Activated CD4-positive, alpha-beta T cell treated with anti-CD3 and anti-CD28 coated beads for 48 hours (primary cell): Measurements from ENCODE around the gene RANBP10.

Experiments used
- DNase-seq: peaks from one replicate; pipeline ENCODE4 v3.0.0-alpha.2; 2020

The RANBP10 gene

GRCh38 chr16:67673712-67674580 is 132.4 kb downstream of the RANBP10 start:
- DNase-seq = no peak
